ENCODE measurements around the gene OR6X1.

DNA sequence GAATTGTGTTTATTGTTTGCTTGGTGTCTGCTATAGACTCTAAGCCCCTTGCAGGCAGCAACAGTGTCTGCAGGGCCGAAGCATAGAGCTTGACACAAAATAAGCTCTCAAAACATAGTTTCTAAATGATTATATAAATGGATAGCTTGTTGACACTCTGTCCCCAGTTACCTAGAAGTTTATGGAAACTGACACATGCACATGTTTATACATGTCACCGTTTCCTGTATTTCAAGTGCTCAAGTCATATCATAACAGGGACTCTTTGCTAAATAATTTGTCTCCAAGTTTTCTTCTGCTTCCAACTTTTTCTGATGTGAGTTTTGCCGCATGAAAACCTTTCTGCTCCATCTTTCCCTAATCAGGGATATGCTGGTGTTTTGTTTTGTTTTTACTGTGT lies 3.7 kb upstream of the OR6X1 start:
- TF ChIP-seq CTCF (IDR thresholded peaks at IDR 0.05) (no peak), POLR2A (IDR thresholded peaks at IDR 0.05) (no peak)

Measured in right lobe of liver (tissue), 4 donors.